Aorta (tissue), 5 donors: ENCODE measurements around the gene NET1. TPM values are rescaled to one million over a fixed set of nuclear protein-coding genes. Genes with fewer than 3 reads are reported as not detected.

Source experiments
- ATAC-seq: fragments of 200-7000 bp; cut with Tn5 transposase; one replicate; pipeline ENCODE4 v1.9.1; 2022; ENCODE audit warnings: moderate library complexity; ENCODE audit not compliant: low FRiP score
- DNase-seq, 2 donors: peaks; one replicate each; pipeline ENCODE4 v3.0.0-alpha.2; 2020
- H3K27ac ChIP-seq, 2 donors: one replicate each; pipeline ENCODE4 v1.5.1; 2013; ENCODE audit warnings: low read length in 2 of 2, mild to moderate bottlenecking in 2 of 2, moderate library complexity in 2 of 2, control low read depth in 1 of 2, inconsistent platforms in 1 of 2, low read depth in 1 of 2
- H3K27me3 ChIP-seq, 2 donors: one replicate each; pipeline ENCODE4 v1.6.1; 2013; ENCODE audit warnings: control low read depth in 1 of 2, low read length in 1 of 2, mild to moderate bottlenecking in 1 of 2, moderate library complexity in 1 of 2; ENCODE audit not compliant: insufficient read depth in 2 of 2, control insufficient read depth in 1 of 2
- H3K36me3 ChIP-seq, 2 donors: one replicate each; pipeline ENCODE4 v1.6.1; 2013; ENCODE audit warnings: control low read depth in 1 of 2, low read length in 1 of 2, mild to moderate bottlenecking in 1 of 2; ENCODE audit not compliant: insufficient read depth in 2 of 2, control insufficient read depth in 1 of 2
- H3K4me1 ChIP-seq, 2 donors: one replicate each; pipeline ENCODE4 v1.6.1; 2013; ENCODE audit warnings: low read length in 2 of 2, control low read depth in 1 of 2, mild to moderate bottlenecking in 1 of 2, moderate library complexity in 1 of 2; ENCODE audit not compliant: insufficient read depth in 2 of 2, control insufficient read depth in 1 of 2
- H3K4me3 ChIP-seq, 2 donors: one replicate each; pipeline ENCODE4 v1.5.1; 2013; ENCODE audit warnings: low read length in 2 of 2, control low read depth in 1 of 2, mild to moderate bottlenecking in 1 of 2
- H3K9me3 ChIP-seq: one replicate; pipeline ENCODE4 v1.6.1; 2013; ENCODE audit warnings: mild to moderate bottlenecking, low read length; ENCODE audit not compliant: control insufficient read depth
- WGBS, 2 donors: extraction: QIAGEN DNeasy Blood & Tissue Kit; methylation state at CpG; one replicate each; pipeline ENCODE4 v1.1.7; 2013; 5-methylcytosine and 5-hydroxymethylcytosine counted together
- intact Hi-C, 2 donors: fragments of 100-400 bp; cut with DNase I; formaldehyde crosslinking; loops; one replicate each; pipeline versions ENCODE4 v1.14.2 to v1.15.0; 2022
- polyA plus RNA-seq, 2 donors: library from polyadenylated mRNA; stranded (reverse); fragments of 200-250 nt; gene quantifications; one replicate each; pipeline ENCODE4 v1.2.3, GENCODE V29; 2013
- total RNA-seq, 2 donors: library from RNA; stranded (reverse); fragmentation: NEBNext Ultra II Directional; extraction: Animal tissue kit (Norgen Biotek cat#: 25700); gene quantifications; one replicate each; pipeline ENCODE4 v1.2.1, GENCODE V29; 2021
- donor health status: healthy with polysubstance abuse.
- donor health status: Bipolar disorder and iron deficiency.
- donor health status: DM: no; HTN: no; CAD: no.
- donor health status: DM: no; HTN: no; CAD: no.
- donor health status: DM: yes; HTN: yes; CAD: no.

Gene NET1
- total and polyA plus RNA-seq, 4 donors, result 76.2 to 451 (median 253) TPM

DNA sequence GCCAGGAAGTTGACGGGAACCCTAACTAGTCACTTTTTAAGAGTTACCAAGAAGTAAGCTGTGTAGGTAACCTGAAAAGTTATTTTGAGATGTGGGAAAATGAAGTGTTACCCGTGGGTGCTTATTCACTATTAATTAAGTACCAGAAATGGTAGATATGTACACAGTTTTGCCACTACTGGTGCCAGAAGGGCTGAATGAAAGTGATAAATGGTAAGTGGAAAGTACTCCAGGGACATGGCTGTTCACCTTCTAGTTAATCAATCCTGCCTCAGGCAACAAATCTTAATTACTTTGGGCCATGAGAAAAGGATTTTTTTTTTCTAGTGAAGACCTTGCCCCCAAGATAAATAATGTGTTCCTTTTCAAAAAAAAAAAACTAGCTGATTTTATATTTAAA lies 15.8 kb downstream of the NET1 start:
- H3K27me3 ChIP-seq, result no peaks in the 10 kb centered on the region
- ATAC-seq, result no peak
- intact Hi-C loops, result no loop called here
- peaks cover 0 to 3% of the 10 kb centered on the region in 2 donors for H3K4me1 ChIP-seq
- DNase-seq, result no peak
- peak overlapping the region; percentile 36 to 61 for H3K27ac ChIP-seq
- no peaks in the 10 kb centered on the region for H3K36me3 ChIP-seq
- H3K9me3 ChIP-seq, result no peaks in the 10 kb centered on the region
- WGBS, 2 donors, result 6% methylated on average over 2 of the region's 2 CpGs
- peak overlapping the region in 1 of 2 donors; percentile 48 for H3K4me3 ChIP-seq

DNA sequence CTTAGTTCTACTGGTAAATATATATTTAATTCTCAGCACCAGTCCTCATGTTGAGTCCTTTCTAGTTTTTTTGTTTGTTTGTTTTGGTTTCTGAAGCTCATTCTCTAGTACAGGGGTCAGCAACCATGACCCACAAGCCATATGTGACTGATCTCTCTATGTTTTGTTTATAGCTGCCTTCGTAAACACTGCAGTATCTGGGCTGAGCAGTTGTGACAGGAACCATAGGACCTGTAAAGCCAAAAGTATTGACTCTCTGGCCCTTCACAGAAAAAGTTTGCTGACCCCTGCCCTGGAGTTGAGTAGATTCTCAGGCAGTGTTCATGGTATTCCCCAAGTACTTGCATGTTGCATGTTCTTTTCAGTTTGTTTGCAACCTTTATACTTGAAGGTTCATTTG lies 20.8 kb downstream of the NET1 start:
- no peaks in the 10 kb centered on the region for H3K27me3 ChIP-seq
- 88 to 94% methylated on average over 1 of the region's 1 CpG for WGBS, 2 donors
- no peaks in the 10 kb centered on the region for H3K36me3 ChIP-seq
- H3K27ac ChIP-seq, result peak overlapping the region in 1 of 2 donors; percentile 71
- no peak overlapping the region for H3K4me3 ChIP-seq
- intact Hi-C loops, result no loop called here
- no peak for DNase-seq
- H3K9me3 ChIP-seq, result no peaks in the 10 kb centered on the region
- peaks cover under 1 to 2% of the 10 kb centered on the region in 2 donors for H3K4me1 ChIP-seq
- ATAC-seq, result no peak

DNA sequence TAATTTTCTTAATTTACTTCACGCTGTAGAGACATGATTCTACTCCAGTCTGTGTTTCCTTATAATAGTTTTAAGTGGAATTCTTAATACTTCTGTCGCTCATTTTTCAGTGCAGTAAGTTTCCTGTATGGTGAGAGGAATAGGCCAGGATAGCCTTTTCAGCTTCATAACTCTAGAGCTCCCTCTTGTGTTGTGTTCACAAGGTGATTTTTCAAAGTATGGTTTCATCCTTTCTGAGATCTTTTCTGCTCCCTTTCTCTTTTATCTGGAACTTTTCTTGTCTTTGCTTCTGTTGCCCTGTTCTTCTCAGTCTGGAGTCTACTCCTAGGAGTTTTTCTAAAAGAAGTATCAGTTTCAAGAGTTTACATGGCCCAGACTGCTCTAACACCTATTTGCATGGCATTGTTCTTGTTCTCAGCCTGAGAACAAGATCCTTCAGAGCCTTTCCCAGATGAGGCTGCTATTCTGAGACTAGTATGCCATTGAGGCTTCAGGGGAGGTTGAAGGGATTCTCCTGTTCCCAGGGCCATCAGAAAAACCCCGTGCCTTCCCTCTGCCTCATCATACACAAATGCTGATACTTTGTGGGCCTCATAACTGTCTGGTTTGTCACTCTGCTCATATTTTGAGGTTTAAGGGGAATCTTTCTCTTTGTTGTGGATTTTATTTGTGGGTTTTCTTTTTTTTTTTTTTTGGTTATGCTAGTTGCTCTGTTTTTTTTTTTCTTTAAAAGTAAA lies 21.8 kb downstream of the NET1 start:
- Histone ChIP-seq H3K4me1 (peaks cover 0 to 2% of the 10 kb centered on the region in 2 donors), H3K36me3 (no peaks in the 10 kb centered on the region), H3K4me3 (no peak overlapping the region), H3K9me3 (no peaks in the 10 kb centered on the region), H3K27me3 (no peaks in the 10 kb centered on the region), H3K27ac (peak overlapping the region in 1 of 2 donors; percentile 32)
- DNase-seq (no peak), ATAC-seq (peak; percentile 81)
- 28 to 32% methylated on average over 3 of the region's 3 CpGs for WGBS, 2 donors
- intact Hi-C loops, result no loop called here

DNA sequence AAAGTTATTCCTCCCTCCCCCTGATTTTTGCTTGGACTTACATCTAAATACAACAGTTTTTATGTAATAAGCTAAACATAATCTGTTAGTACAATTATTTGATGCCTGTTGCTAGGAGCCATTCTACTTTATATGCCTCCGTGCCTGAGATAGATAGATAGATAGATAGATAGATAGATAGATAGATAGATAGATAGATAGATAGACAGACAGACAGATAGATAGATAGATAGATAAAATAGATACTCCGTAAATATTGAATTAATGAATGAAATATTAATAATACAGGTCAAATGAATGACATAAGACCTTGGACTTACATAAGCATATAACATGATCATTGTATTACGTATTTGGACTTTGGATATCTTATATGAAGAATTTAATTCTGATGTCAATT lies 23.0 kb downstream of the NET1 start:
- Histone ChIP-seq H3K4me3 (no peak overlapping the region), H3K27me3 (no peaks in the 10 kb centered on the region), H3K36me3 (peaks cover 0 to 3% of the 10 kb centered on the region in 2 donors), H3K27ac (no peak overlapping the region), H3K9me3 (no peaks in the 10 kb centered on the region), H3K4me1 (peaks cover 0 to 4% of the 10 kb centered on the region in 2 donors)
- 79 to 83% methylated on average over 3 of the region's 3 CpGs for WGBS, 2 donors
- intact Hi-C loops, result no loop called here
- no peak for ATAC-seq
- no peak for DNase-seq

DNA sequence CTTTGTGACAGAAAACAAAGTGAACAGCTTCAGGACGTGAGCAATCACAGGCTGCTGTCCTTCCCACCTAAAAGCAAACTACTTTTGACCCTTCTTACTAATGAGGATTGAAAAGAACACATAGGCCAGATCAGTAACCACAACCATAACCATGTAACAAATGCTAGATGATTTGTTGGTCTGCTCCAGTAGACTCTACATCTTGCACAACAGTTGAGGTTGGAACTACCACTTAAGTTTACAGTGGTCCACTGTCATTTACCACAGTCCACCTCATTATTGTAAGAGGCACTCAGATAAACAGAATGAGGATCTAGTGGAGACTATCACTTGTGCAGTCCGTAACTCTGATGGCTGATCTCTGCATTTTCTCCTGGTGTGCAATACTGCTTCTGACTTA lies 27.8 kb downstream of the NET1 start:
- no peak for ATAC-seq
- intact Hi-C loops, result loop anchor here (5.0 to 10.0 kb wide), 2 partner anchors 182 to 435 kb away; no protein-coding TSS in a partner anchor
- no peak for DNase-seq

DNA sequence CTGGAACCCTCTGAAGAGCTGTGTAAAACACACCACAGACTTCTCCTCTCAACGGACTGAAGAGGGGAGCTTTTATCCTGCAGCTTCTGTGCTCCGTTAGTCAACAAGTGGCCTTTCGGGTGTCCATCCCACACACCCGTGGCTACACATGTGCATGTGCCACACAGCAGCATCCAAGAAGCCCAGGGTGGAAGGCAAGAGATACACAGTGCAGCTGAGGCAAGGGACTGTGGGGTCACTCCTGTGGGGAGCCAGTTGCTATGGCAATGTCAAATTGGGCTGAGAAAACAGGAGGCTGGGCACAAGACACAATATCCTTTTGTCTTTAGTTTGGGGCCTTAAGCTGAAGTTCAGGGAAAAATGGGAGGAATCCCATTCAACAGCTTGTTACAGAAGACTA lies 28.7 kb downstream of the NET1 start:
- Histone ChIP-seq H3K9me3 (no peaks in the 10 kb centered on the region), H3K27me3 (no peaks in the 10 kb centered on the region), H3K27ac (no peak overlapping the region), H3K36me3 (peaks cover 1 to 3% of the 10 kb centered on the region in 2 donors), H3K4me3 (no peak overlapping the region), H3K4me1 (peaks cover 0 to 8% of the 10 kb centered on the region in 2 donors)
- DNase-seq (no peak), ATAC-seq (no peak)
- 81 to 83% methylated on average over 4 of the region's 4 CpGs for WGBS, 2 donors
- intact Hi-C loops, result loop anchor here (5.0 to 10.0 kb wide), 2 partner anchors 181 to 434 kb away; no protein-coding TSS in a partner anchor

More for the DNA sequence above, 27.8 kb downstream of the NET1 start:
- Histone ChIP-seq H3K27me3 (no peaks in the 10 kb centered on the region), H3K4me3 (no peak overlapping the region), H3K4me1 (peaks cover 0 to 8% of the 10 kb centered on the region in 2 donors), H3K27ac (no peak overlapping the region), H3K9me3 (no peaks in the 10 kb centered on the region), H3K36me3 (peaks cover 1 to 3% of the 10 kb centered on the region in 2 donors)
- WGBS, 2 donors, result 94 to 96% methylated on average over 2 of the region's 2 CpGs

DNA sequence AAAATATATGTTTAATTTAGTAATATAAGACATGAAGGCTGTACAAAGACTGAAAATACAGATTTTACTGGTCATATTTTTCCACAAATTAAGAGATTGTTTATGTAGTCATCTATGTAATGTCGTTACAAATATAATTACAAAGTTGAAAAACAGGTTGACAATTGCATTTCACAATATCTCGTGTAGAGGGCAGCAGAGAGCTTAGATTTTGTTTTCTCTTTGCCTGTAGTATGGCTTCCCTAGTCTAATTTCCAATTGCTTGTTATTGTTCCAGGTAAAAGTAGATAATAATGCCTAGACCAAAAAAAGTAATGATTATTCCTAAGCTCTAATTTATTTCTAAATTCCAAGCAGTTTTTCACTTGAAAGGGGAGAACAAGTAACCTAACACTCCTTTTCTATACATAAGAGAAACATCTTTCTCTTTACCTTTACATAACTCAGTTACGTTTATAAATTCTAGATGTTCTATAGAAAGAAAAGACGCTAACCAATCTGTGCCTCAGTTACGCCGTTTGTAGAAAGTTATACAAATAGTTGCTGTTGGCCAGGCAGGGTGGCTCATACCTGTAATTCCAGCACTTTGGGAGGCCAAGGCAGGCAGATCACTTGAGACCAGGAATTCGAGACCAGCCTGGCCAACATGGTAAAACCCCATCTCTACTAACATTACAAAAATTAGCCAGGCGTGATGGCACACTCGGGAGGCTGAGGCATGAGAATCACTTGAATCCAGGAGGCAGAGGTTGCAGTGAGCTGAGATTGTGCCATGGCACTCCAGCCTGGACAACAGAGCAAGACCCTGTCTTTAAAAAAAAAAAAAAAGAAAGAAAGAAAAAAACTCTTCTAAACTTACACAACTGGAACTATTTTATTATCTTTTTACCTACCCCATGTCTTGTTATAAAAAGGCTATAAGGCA lies 30.0 kb downstream of the NET1 start:
- Histone ChIP-seq H3K36me3 (peaks cover 1 to 3% of the 10 kb centered on the region in 2 donors), H3K27me3 (no peaks in the 10 kb centered on the region), H3K4me1 (peaks cover 0 to 8% of the 10 kb centered on the region in 2 donors), H3K9me3 (no peaks in the 10 kb centered on the region), H3K4me3 (no peak overlapping the region), H3K27ac (no peak overlapping the region)
- intact Hi-C loops, result loop anchor here (5.0 to 10.0 kb wide), 2 partner anchors 180 to 432 kb away; no protein-coding TSS in a partner anchor
- no peak for ATAC-seq
- WGBS, 2 donors, result 48 to 49% methylated on average over 9 of the region's 9 CpGs
- DNase-seq, result no peak

DNA sequence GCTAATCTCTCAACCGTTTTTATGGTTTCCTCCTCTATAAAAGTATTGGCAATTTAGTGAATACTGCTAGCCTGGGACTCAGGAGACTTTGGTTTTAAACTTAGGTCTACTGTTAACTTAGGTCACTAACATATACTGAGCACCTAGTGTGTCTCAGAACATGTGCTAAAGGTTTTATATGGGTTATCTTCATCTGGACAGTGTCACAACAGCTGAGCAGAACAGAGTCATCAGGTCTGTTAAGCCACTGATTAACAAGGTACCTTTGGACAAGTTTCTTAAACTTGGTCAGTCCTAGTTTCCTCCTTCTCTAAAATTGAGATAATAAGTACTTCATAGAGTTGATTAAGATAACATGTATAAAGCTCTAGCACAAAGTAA lies 30.6 kb downstream of the NET1 start:
- ATAC-seq (no peak), DNase-seq (no peak)
- H3K36me3 ChIP-seq, result peaks cover 1 to 3% of the 10 kb centered on the region in 2 donors
- H3K4me1 ChIP-seq, result peaks cover 0 to 8% of the 10 kb centered on the region in 2 donors
- 68 to 81% methylated on average over 1 of the region's 1 CpG for WGBS, 2 donors
- H3K9me3 ChIP-seq, result no peaks in the 10 kb centered on the region
- no peak overlapping the region for H3K4me3 ChIP-seq
- no peaks in the 10 kb centered on the region for H3K27me3 ChIP-seq
- no peak overlapping the region for H3K27ac ChIP-seq
- intact Hi-C loops, result loop anchor here (5.0 to 10.0 kb wide), 2 partner anchors 179 to 432 kb away; no protein-coding TSS in a partner anchor
